Thyroid gland (tissue), 4 donors: ENCODE measurements around the gene VWA2.

Source experiments
- CTCF ChIP-seq, 6 experiments: fragments of 200-600 bp in 3 of 6; fragments of 450-650 bp in 3 of 6; sonication (generic) in 3 of 6; IDR thresholded peaks; one replicate each; pipeline ENCODE4 v1.5.1; 2016 to 2019; ENCODE audit warnings: antibody characterized with exemption in 6 of 6, mild to moderate bottlenecking in 2 of 6, inconsistent platforms in 1 of 6, moderate library complexity in 1 of 6
- POLR2A ChIP-seq, 2 donors: fragments of 450-650 bp; IDR thresholded peaks; one replicate each; pipeline ENCODE4 v1.6.1; 2017; ENCODE audit warnings: antibody characterized with exemption in 2 of 2, mild to moderate bottlenecking in 2 of 2, moderate library complexity in 1 of 2

GRCh38 chr10:114288424-114289095, 49.5 kb downstream of the VWA2 start:
- TF ChIP-seq CTCF (IDR thresholded peaks at IDR 0.05) (no peak), POLR2A (IDR thresholded peaks at IDR 0.05) (no peak)
